ENCODE data around the gene ABTB2. TPM values are rescaled to one million over a fixed set of nuclear protein-coding genes. Genes with fewer than 3 reads are reported as not detected.
"Not testable (repeated sequence)": the region's sequence is repeated elsewhere in the genome, so short reads cannot be mapped to it uniquely, and the experiment has no call there.

ABTB2 gene
- under 1 TPM in 1 of 3 donors, not detected in 2; 0.56 TPM for polyA plus RNA-seq

DNA sequence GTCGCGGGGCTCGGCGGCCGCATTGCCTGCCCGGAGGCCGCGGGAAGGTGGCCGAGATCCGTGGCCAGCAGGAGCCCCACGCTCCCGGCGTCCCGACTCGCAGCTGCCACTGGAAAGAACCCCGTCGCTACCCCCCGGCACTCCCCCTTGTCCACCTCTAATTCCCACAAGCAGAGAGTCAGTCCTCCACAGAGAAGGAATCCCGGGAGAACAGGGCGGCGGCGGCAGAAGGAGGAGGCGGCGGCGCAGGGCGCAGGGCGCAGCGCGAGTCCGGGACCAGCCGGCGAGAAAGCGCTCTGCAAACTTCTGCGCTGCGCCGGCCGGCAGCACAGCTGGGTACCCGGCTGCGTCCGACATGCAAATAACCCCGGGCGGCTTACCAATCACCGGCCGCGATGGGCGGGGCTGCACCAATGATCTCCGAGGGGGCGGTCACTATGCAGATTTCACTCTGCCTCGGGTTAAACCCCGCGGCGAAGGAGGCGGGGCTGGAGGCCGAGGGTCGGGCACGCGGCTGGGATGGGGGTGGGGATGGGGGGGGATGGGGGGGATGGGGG, at the start of gene ABTB2:
ABTB2 (minus strand) TSS at position 310 of the 557 bp plus-strand sequence.
- Mint-ChIP-seq H3K27ac (peak within 1 kb of the TSS in 5 of 6 donors; percentile 18 to 71 (median 65)), H3K4me3 (peak within 1 kb of the TSS; percentile 85 to 92 (median 89)), H3K4me1 (peaks cover 23 to 29% of the 10 kb centered on the region in 2 donors), H3K36me3 (no peaks in the 10 kb centered on the region), H3K27me3 (ENCODE audit: low read depth in 3 of 3) (peaks cover 14 to 32% (median 24%) of the 10 kb centered on the region in 3 donors), H3K9me3 (no peaks in the 10 kb centered on the region)
- DNase-seq, result peak; percentile 95

DNA sequence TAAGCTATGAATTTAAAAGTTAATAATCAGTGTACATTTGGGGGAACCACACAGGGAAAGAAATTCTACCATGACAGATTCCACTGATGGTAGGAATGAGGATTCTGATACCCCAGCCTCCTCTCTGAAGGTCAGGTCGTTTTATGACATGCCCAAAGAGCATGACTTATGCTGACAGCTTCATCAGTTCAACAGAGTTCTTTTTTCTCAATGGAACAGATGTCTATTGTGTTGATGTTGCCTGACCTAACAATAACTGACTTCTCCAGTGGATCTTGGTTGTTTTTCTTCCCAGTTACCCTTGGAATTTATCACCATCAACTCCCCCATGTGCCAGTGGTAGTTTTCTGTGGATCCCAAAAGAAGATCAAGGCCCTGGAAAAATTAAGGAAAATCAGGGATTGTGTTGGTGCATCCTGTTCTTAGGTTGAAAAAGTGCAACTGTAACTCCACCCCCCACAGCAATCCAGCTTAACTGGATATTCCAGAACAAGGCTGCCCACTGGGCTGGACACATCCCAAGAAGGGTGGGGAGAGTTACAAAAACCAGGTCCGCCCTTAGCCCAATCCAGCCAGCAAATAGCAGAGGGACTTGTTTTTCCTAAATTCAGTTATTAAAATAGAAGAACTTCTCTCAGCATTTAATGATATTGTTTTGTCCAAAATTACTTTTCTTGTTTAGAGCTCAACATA, 49.5 kb upstream of the ABTB2 start:
- Mint-ChIP-seq H3K9me3 (no peaks in the 10 kb centered on the region), H3K4me1 (no peaks in the 10 kb centered on the region), H3K27ac (no peak overlapping the region), H3K36me3 (no peaks in the 10 kb centered on the region), H3K4me3 (no peak overlapping the region), H3K27me3 (ENCODE audit: low read depth in 3 of 3) (peaks cover 0 to 11% (median 2%) of the 10 kb centered on the region in 3 donors)
- DNase-seq, result no peak

DNA sequence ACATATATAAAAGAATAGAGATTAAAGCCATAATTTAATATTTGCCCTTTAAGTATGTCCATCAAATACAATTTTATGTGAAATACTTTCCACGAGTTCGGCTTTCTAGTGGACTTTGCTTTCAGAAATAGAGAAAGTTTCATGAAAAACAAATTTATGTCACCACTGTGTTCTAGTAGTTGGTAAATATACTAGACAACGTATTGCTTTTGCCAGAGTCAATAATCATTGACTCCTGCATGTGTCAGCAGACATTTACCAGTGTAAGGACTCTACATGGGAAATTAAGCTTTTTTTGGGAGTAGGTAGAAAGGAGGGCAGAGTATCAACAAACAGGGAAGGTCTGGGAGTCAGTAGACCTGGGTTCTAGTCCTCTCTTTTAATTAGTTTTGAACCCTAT, 48.6 kb upstream of the ABTB2 start:
- H3K36me3 Mint-ChIP-seq, result no peaks in the 10 kb centered on the region

DNA sequence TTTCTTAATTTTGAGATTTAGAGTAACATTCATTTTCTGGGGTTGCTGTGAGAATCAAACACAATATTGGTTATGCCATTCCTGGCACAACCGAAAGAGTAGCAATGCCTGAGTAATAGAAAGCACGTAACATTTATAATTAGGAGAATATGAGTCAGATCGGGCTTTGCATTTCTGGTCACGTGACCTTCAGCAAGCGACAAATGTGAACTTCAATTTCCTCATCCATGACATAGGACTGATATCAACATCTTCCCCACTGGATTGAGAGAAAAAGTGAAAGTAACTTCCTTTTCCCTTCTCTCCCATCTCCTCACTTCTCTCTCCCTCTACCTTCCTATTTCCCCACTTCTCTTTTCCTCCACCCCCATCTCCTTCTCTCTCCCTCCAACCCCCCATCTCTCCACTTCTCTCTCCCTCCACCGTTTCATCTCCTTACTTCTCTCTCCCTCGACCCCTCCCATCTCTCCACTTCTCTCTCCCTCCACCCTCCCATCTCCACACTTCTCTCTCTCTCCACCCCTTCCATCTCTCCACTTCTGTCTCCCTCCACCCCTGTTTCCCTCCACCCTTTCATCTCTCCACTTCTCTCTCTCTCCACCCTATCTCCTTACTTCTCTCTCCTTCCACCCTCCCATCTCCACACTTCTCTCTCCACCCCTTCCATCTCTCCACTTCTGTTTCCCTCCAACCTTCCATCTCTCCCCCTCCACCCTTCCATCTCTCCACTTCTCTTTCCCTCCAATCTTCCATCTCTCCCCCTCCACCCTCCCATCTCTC, 47.5 kb upstream of the ABTB2 start:
- Mint-ChIP-seq H3K9me3 (no peaks in the 10 kb centered on the region), H3K27me3 (ENCODE audit: low read depth in 3 of 3) (peaks cover 0 to 11% (median 2%) of the 10 kb centered on the region in 3 donors), H3K36me3 (no peaks in the 10 kb centered on the region), H3K4me3 (no peak overlapping the region), H3K27ac (no peak overlapping the region), H3K4me1 (no peaks in the 10 kb centered on the region)
- no peak for DNase-seq

More for the DNA sequence above, 48.6 kb upstream of the ABTB2 start:
- Mint-ChIP-seq H3K27me3 (ENCODE audit: low read depth in 3 of 3) (peaks cover 0 to 11% (median 2%) of the 10 kb centered on the region in 3 donors), H3K27ac (no peak overlapping the region), H3K4me1 (no peaks in the 10 kb centered on the region), H3K9me3 (no peaks in the 10 kb centered on the region), H3K4me3 (no peak overlapping the region)
- no peak for DNase-seq

DNA sequence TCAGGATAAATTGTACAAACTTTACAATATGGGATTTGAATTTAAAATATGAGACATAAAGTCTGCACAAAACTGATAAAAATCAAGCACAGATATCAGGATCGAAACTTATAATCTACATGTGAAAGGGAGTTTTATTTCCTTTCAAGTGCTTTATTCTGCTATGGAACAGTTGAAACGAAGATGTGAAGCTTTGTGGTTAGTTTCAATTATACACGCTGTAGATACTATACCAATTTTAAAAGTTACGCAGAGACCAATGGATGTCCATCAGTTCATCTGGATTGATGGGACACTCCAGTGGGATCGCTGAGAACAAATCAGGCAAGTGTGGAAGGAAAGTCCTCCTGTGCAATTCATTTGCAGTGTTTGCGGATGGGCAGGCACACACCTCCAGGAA, 46.5 kb upstream of the ABTB2 start:
- no peak for DNase-seq
- Mint-ChIP-seq H3K4me3 (no peak overlapping the region), H3K4me1 (no peaks in the 10 kb centered on the region), H3K27ac (no peak overlapping the region), H3K9me3 (no peaks in the 10 kb centered on the region), H3K36me3 (no peaks in the 10 kb centered on the region), H3K27me3 (ENCODE audit: low read depth in 3 of 3) (peaks cover 0 to 11% (median 2%) of the 10 kb centered on the region in 3 donors)

DNA sequence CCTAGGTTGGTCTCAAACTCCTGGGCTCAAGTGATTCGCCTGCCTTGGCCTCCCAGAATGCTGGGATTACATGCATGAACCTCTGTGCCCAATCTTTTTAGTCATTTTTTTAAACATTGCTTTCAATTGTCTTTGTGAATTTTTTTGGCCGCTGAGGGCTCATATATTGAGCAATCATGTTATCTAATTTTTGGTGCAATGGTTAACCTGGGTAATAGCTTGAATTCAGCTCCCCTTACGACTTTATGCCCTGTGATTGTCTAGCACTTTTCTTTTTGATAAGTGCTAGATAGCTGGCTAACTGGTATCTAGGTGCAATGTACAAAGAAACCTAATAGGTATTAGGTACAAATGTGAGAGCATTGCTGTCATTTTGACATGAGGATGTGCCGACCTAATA, 45.6 kb upstream of the ABTB2 start:
- Mint-ChIP-seq H3K36me3 (no peaks in the 10 kb centered on the region), H3K4me1 (no peaks in the 10 kb centered on the region), H3K27me3 (ENCODE audit: low read depth in 3 of 3) (peaks cover 0 to 11% (median 2%) of the 10 kb centered on the region in 3 donors)

DNA sequence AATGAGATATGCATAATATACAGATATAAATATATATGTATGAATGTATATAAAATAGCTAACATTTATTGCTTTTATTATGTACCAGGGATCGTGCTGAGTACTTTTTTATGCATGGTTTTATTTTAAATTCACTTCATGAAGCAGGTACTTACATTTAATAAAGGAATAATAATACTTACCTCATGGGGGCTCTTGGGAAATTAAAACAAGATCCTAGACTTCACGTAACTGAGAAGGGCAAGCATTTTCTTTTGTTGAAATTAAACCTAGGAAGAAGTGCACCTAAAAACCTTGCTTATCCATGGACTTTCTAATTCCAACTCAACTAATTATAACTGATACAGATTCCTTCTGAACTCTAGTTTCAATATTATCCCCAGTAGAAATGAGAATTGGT, 40.0 kb upstream of the ABTB2 start:
- H3K27ac Mint-ChIP-seq, result no peak overlapping the region
- peaks cover 3 to 11% (median 5%) of the 10 kb centered on the region in 3 donors for H3K36me3 Mint-ChIP-seq
- H3K4me1 Mint-ChIP-seq, result no peaks in the 10 kb centered on the region
- peaks cover 0 to 6% (median 5%) of the 10 kb centered on the region in 3 donors for H3K27me3 Mint-ChIP-seq (ENCODE audit: low read depth in 3 of 3)
- peaks cover 1 to 18% (median 9%) of the 10 kb centered on the region in 6 donors for H3K9me3 Mint-ChIP-seq
- no peak overlapping the region for H3K4me3 Mint-ChIP-seq
- DNase-seq, result no peak

More for the DNA sequence above, 45.6 kb upstream of the ABTB2 start:
- Mint-ChIP-seq H3K9me3 (no peaks in the 10 kb centered on the region), H3K4me3 (no peak overlapping the region), H3K27ac (no peak overlapping the region)
- DNase-seq, result no peak

DNA sequence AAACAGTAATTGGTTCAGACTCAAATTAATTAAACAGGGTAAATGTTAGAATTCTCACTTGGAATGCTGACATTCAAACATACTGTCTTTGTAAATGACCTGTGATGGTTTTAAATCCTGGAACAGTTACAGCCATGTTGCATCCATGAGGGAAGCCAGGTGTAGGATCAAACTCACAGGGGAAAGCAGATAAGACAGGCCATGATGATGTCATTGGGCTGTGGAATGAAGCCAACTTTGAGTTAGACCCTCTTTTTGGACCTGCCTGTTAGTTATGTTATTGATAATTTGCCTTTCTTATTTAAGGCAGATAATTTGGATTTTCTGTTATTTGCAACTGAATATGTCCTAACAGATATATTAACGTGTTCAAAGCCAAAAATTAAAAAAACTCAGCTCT, 39.3 kb upstream of the ABTB2 start:
- H3K27me3 Mint-ChIP-seq (ENCODE audit: low read depth in 3 of 3), result peaks cover 0 to 6% (median 5%) of the 10 kb centered on the region in 3 donors
- no peak for DNase-seq
- H3K4me1 Mint-ChIP-seq, result no peaks in the 10 kb centered on the region
- H3K27ac Mint-ChIP-seq, result no peak overlapping the region
- peaks cover 3 to 11% (median 5%) of the 10 kb centered on the region in 3 donors for H3K36me3 Mint-ChIP-seq
- peaks cover 1 to 21% (median 9%) of the 10 kb centered on the region in 6 donors for H3K9me3 Mint-ChIP-seq
- H3K4me3 Mint-ChIP-seq, result no peak overlapping the region

DNA sequence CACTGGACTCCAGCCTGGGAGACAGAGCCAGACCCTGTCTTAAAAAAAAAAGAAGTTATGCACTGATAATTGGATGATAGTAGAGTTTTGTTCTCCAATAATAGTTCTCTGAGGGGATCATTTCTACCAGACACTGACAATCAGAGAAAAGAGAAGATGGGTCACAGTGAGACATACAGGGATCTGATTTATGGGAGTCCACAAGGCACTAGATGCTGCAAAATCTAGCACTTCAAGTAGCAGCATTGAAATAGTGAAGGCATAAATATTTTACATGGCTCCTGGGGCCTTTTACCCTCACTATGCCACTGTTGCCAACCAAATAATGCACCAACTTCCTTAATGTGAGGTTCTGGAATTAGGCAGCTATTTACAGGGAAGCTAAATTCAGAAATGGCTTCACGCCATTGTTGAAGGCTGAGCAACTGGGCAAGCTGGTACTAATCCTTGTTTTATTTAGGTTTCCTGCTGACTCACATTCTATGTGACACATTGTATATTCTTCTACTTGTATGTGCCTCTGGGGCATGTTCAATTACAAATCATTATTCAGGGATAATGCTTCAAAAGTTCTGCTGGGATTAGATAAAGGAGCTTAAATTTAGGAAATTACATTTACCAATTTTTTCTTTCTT, 38.2 kb upstream of the ABTB2 start:
- Mint-ChIP-seq H3K27ac (no peak overlapping the region), H3K27me3 (ENCODE audit: low read depth in 3 of 3) (peaks cover 0 to 6% (median 5%) of the 10 kb centered on the region in 3 donors), H3K9me3 (peaks cover 1 to 21% (median 9%) of the 10 kb centered on the region in 6 donors), H3K36me3 (peaks cover 3 to 11% (median 5%) of the 10 kb centered on the region in 3 donors), H3K4me3 (no peak overlapping the region), H3K4me1 (no peaks in the 10 kb centered on the region)
- DNase-seq, result no peak

DNA sequence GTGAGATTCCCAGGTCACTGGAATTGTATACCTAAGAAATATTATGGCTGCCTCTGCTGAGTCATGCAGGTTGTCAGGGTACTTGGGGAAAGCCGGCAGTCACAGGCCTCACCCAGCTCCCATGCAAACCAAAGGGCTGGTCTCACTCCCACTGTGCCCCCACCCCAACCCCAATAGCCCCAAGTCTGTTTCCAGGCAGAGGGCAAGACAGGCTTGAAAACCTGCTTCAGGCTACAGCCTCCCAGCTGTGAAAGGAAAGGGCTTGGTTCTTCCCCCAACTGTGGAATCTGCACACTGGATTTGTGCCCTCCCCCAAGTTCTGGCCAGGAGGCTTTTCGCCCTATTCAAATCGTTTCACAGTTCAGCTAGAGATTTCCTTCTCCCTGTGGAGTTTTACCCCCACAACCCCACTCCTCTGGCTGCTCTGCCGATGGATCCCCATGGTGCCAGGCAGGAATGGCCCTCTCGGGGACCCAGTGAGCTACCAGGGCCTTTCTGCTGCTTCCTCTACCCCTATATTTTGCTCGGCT, 37.0 kb upstream of the ABTB2 start:
- no peak overlapping the region for H3K4me3 Mint-ChIP-seq
- H3K27me3 Mint-ChIP-seq (ENCODE audit: low read depth in 3 of 3), result peaks cover 1 to 14% (median 11%) of the 10 kb centered on the region in 3 donors
- H3K27ac Mint-ChIP-seq, result no peak overlapping the region
- no peaks in the 10 kb centered on the region for H3K4me1 Mint-ChIP-seq
- H3K36me3 Mint-ChIP-seq, result peaks cover 3 to 11% (median 5%) of the 10 kb centered on the region in 3 donors
- peaks cover 1 to 21% (median 9%) of the 10 kb centered on the region in 6 donors for H3K9me3 Mint-ChIP-seq
- DNase-seq, result no peak

DNA sequence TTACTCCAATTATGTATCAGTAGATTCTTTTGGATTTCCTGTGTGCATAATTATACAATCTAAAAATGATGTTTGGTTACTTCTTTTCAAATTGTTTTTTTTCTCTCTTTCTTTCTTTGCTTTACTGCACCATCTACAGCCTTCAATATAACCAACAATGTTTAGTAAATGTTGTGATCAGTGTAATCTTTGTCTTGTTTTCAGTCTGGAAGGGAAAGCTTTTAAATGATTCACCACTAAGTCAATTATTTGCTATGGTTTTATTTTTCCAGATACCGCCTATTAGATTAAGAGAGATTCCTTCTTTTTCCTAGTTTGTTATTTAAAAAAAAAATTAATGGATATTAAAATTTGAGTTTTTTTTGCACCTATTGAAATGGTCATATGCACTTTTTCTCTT, 29.8 kb upstream of the ABTB2 start:
- Mint-ChIP-seq H3K36me3 (no peaks in the 10 kb centered on the region), H3K9me3 (peaks cover 0 to 2% (median 0%) of the 10 kb centered on the region in 6 donors), H3K27me3 (ENCODE audit: low read depth in 3 of 3) (peaks cover 1 to 17% (median 9%) of the 10 kb centered on the region in 3 donors), H3K27ac (no peak overlapping the region), H3K4me3 (no peak overlapping the region), H3K4me1 (peaks cover 0 to 3% of the 10 kb centered on the region in 2 donors)
- DNase-seq, result no peak

DNA sequence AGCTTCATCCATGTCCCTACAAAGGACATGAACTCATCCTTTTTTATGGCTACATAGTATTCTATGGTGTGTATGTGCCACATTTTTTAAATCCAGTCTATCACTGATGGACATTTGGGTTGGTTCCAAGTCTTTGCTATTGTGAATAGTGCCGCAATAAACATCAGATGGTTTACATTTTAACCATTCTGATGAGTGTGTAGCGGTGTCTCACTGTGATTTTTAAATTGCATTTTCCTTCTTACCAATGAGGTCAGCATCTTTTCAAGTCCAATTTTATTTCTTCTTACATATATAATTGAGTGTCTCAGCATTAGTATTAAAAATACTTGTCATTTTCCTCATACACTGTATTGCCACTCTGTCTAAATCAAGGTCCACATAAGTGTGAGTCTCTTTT, 28.5 kb upstream of the ABTB2 start:
- not testable (repeated sequence) for H3K36me3 Mint-ChIP-seq, H3K4me3 Mint-ChIP-seq, H3K9me3 Mint-ChIP-seq, DNase-seq, H3K4me1 Mint-ChIP-seq, H3K27ac Mint-ChIP-seq
- H3K27me3 Mint-ChIP-seq (ENCODE audit: low read depth in 3 of 3), result peaks cover 1 to 17% (median 9%) of the 10 kb centered on the region in 3 donors

DNA sequence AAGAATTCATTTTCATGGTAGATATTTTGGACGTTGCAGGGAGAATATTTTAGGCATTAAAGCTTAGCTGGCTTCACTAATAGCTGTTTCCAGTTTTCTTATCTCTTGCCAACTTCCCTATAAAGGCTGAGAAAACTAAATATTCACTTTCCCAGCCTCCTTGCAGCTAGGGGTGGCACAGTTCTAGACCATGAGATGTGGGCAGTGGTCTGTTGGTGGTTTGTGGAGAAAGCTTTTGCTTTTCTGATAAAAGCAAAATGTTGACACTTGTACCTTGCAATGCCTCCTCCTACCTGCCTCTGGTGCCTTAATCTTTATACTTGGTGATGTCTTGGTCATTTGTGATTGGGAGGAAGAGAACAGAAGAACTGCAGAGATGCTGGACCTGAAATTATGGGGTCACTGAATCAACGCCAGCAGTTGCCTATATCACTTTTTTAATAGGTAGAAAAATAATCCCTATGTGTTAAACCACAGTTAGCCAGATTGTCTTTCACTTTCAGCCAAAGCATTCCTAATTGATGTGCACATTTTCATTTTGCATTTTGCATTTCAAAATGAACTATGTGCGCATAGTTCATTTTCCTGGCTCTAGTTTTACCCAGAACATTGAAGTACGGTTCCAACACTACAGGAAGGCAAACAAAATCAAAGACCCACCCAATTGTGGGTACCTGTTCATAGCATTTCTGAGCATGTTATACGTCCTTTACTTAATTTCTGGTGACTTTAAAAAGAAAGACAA, 24.9 kb upstream of the ABTB2 start:
- DNase-seq, result no peak
- no peak overlapping the region for H3K4me3 Mint-ChIP-seq
- peaks cover 0 to 7% of the 10 kb centered on the region in 2 donors for H3K4me1 Mint-ChIP-seq
- peaks cover 0 to 3% (median 2%) of the 10 kb centered on the region in 3 donors for H3K27me3 Mint-ChIP-seq (ENCODE audit: low read depth in 3 of 3)
- no peak overlapping the region for H3K27ac Mint-ChIP-seq
- H3K9me3 Mint-ChIP-seq, result peaks cover 0 to 7% (median 2%) of the 10 kb centered on the region in 6 donors
- H3K36me3 Mint-ChIP-seq, result no peaks in the 10 kb centered on the region
